CD4-positive, alpha-beta T cell treated with Interleukin-1 beta for 1 hour (primary cell): ENCODE data around the gene FN1.

Experiments
- DNase-seq, 2 donors: peaks; one replicate each; pipeline ENCODE4 v3.0.0-alpha.2; 2020 to 2022

The FN1 gene

DNA sequence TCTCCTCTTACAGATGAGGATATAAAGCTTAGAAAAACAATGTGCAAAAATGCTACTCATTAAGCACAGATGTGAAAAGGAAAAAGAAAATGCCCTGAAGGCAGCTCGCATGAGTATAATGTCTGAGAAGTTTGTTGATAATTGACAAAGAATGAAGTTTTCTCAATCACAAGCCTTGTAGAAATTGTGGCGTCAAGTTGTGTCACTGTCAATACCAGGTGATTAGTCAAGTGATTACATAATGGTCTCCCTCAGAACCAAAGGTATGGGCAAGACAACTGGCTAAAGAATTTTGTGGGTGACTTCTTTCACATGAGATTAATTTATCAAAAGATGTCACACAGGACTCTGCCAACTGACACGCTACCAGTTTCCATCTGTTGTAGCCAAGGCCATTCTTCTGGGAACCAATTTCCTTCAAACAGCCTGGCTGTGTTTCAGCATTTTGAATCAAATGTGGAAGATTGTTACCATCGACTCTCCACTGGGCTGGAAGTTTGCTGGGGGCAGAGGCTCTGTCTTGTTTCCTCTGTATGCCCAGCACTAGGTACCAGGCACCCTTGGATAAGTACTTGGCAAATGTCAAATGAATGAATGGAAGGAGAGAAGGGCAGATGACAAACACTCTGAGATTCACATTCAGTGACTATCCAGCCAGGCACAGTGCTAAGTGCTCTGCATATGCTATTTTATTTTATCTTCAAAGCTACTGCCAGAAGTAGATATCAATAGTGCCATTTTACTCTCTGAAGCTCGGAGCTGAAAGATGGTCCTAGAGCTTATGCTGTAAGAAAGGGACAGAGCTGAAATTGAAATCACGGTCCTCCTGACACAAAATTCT is 5.9 kb upstream of the FN1 start:
- DNase-seq: no peak

DNA sequence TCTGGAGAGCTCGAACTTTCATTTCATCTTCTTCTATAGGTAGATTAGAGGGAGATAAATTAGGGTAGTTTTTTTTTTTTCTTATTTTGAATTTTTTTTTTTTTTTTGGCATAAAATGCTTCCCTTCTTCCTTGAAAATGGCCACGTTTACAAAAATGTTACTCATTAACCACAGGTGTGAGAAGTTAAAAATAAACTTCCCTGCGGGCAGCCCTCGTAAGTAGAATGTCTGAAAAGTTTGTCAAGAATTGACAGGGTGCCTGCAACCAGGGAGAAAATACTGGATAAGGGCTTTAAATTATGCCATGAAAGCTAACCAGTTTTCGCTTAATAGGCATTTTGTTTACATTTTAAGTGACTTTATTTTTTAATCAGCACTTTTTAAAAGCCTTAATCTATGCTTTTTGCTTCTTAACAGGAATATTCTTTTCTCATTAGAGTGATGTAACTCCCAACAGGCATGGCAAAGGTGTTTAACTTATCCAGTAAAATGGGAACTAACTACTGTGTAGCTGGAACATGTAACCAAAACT is 4.2 kb upstream of the FN1 start:
- no peak for DNase-seq

DNA sequence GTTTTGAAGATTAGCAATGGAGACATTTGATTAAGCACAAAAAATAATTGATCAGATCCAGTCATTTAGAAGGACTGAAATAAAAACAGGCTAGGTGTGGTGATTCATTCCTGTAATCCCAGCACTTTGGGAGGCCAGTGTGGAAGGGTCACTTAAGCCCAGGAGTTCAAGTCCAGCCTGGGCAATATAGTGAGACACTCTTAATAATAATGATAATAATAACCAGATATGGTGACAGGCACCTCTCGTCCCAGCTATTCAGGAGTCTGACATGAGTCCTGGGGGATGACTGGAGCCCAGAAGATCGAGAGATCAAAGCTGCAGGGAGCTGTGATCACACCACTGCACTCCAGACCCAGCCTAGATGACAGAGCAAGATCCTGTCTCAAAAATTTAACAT is 3.5 kb upstream of the FN1 start:
- DNase-seq: no peak

DNA sequence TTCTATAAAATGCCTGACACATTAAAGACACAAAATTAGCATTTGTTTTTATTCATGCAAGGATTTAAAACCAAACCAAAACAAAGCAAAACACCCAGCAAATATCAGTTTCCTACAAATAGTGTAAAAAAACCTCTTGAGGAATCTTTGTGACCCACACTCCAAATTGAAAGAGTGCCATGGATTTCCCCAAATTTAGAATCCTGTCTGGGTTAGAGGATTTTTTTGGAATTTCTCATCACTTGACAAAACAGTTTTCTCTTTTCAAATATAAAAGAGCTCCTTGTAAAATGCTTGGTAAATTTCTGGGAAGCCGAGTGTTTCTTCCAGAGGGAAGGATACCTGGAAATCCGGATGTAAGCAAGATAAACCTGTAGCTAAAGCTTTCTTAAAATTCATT is 1.7 kb upstream of the FN1 start:
- DNase-seq: no peak

DNA sequence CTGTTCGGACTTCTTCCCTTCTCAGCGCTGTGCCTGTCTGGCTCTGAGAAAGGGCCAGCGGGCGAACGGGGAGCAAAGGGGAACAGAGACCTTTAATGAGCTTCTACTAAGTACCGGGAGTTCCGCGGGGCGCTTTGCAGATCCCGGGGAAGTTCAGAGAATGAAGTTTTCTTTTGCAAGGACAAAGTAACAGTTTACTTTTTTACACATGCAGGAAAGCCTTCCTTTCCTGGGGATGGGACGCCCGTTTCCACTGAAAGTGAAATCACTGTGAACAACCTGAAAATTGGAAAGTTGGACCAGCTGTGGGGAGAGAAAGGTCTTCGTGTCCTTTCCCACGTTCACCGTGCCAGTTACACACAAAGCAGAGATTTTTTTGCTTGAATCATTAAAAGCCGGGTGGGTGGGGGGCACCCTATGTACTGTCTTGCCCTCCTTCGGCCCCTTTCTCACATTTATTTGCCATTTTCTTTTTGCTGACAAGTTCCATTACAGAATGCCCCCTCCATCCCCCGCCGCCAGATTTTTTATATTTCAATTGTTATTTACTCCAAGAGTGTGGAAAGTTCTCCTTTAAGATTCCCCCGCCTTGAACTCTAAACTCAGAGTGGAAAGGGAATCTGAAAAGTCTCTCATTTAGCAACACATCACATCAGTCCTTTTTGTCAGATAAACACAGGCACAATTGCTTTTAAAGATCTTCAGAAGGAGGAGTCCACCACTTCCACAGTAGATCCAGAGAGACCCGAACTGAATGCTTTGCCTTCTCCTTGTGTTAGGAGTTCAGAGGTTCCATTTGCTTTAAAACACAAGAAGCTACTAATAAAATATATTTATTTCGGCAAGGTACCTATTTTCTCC is 1.1 kb upstream of the FN1 start:
- DNase-seq: peak; percentile 1 to 2

DNA sequence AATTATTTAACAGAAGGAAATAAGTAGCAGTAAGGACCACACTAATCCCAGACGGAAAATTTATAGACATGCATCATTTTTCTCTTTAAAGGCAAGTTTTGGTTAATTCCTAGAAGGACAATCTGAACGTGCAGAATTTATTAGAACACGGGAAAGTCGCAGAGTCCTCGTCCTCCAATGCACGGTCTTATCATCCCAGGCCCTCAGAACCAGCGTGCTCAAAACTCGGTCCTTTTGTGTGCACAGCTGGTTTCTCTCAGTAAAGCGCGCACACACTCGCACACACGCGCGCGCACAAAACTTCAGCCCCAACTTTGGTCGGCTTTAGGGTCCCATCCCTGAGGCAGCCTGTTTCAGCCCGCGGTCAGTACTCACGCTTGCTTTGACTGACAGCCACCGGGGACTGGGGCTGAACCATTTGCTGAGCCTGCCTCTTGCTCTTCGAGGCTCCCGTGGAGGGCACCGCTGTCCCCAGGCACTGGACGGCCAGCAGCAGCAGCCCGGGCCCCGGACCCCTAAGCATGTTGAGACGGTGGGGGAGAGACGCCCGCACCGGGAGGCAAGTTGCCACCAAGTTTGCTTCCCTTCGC is 493 bp downstream of the FN1 start:
- DNase-seq: no peak

DNA sequence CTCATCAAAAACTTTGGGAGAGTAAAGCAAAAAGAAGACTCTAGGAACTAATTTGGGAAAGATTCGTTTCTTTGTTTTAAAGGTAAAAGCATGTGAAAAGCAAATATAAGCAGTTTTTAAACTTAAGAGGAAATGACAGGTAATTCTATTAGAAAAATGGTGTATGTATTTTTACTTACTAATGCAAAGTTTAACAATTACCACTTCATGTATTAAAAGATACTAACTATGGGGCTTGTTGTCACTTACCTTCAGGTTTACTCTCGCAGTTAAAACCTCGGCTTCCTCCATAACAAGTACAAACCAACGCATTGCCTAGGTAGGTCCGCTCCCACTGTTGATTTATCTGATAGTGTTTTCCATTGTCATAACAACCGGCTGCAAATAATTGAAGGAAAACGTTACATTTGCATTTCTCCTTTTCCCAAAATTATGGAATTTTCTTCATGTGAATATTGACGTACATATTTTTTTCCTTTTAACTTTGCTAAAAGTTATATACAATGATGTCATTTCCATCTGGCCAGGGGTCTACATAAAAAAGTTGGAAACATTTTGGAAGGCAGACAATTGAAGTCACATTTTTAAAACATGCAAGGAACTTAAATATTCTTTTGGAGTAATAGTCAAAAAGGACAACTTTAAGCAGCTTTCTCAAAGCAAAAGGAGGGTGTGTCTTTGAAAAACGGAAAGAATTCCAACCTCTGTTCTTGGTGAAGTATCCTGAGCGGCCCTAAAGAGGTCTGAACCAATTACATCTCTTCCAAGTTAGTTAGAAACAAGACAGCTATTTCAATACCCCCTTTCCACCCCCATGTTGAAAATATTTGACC is 1.2 kb downstream of the FN1 start:
- DNase-seq: no peak

DNA sequence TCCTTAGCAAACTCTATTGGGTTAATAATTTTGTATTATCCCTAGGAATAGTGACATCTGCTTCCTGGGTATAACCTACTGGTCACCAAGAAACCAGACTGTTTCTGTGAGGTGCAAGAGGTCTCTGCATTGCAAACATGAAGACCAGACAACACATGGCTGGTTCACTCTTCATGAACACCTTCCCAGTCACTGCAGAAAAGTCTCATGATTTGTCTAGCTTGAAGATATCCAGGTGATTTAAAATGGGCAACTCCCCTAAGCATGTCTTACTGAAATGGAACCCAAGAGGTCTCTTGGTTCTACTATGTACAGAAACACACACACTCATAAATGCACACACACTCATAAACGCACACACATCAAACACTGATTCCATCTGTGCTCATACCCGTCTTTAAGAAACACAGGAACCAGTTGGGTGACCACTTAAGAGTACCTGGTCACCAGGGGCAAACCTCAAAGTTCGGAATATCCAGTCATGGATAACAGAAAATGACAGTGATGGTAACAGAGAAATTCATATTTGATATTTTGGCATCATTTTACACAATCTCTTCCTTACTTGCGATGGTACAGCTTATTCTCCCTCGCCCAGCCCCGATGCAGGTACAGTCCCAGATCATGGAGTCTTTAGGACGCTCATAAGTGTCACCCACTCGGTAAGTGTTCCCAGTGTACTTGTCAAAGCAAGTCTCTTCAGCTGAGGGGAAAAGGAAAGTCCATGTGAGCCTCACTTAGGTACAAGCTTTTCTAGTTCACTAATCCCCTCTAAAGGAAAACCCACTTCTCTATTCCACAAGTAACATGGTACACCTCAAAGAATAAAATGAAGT is 2.9 kb downstream of the FN1 start:
- no peak for DNase-seq

DNA sequence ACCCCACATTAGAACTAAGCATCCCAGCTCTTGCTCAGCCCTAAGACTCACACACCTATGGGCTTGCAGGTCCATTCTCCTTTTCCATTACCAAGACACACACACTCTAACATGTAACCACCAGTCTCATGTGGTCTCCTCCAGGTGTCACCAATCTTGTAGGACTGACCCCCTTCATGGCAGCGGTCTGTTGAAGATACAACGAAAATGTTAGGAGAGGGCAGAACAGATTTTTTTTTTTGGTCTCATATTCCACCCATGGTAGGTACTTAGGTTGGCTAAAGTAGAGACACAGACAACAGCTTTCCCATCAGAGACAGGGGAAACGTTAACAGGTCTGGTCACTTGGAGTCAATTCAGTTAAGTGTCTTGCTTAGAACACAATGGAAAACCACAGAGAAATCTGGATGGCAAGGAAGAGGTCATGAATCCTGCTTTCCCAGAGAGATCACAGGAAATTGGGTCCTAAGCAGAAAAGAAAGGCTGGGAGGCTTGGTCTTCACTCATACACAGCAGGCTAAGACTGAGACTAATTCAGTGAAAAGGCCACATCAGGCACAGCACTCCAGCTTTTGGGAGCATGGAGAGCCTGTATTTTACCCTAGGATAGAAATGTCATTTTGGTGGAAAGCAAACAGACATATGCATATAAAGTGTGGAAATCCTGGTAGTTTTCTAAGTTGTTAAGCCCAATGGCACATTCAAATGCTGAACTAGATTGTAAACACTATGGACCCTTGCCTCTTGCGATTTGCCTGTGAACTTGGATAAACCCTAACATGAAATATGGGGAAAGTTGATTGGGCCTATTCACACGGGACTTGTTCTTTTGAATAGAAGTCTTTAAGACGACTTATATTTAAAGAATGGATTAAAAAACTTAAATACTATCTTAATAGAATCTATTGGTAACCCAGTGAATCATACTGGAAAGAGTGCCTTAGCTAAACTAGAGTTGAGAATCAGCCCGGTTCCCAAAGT is 3.8 kb downstream of the FN1 start:
- no peak for DNase-seq

DNA sequence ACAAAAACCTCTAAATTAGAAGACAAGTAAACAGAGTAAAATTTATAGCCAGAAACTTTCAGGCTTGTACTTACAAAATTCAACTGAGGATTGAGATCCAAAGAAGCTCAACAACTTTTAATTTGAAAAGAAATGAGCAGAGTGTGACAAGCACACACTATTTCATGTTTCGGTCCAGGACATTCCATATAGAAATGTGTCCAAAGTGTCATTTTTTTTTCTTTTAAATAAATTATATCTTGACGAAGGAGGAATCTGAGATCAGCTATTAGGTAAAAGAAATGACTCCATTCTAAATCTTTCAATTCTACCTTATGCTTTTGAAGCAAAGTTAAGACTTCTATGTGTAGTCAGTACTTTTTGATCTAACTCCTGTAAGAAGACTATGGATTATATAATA is 4.6 kb downstream of the FN1 start:
- DNase-seq: no peak

DNA sequence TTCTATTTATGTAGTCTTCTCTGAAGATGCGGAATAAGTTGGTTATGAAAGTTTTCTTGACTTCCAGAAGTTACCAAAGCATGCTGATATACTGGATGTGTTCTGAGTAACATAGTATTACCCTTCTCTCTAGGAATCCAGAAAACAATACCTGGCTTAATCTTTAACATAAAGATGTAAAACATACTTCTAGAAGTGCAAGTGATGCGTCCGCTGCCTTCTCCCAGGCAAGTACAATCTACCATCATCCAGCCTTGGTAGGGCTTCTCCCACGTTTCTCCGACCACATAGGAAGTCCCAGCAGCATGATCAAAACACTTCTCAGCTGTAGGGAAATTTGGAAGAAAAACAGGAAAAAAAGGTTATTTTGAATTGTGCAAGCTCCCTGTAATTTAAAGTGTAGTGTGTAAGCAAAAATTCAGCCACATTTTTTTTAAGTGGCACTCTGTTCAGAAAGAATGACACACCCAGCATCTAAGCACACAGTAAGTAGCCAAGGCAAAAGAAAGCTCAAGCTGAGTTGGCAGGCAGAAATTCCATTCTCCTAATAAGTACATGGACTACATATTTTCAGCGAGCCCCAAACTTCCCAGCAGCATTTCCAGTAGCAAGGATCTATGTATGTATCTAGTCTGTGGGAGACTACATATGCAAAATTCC is 5.2 kb downstream of the FN1 start:
- no peak for DNase-seq

DNA sequence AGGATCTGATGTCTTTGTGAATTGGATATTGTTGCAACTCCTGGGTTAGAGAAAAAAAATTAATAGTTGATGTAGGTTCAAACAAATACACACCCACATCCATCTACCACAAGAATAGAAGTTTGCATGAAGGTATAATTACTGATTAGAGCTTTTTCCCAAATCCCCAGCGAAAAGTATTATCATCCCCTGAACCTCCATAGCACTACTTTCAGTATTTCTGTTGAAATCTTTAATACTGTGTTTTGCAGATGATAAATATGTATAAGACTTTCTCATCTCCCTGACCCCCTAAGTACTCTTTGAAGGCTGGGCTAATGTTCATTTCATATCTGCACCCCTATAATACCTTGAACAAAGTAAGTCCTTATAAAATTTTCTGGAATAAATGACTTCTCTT is 6.4 kb downstream of the FN1 start:
- DNase-seq: no peak

DNA sequence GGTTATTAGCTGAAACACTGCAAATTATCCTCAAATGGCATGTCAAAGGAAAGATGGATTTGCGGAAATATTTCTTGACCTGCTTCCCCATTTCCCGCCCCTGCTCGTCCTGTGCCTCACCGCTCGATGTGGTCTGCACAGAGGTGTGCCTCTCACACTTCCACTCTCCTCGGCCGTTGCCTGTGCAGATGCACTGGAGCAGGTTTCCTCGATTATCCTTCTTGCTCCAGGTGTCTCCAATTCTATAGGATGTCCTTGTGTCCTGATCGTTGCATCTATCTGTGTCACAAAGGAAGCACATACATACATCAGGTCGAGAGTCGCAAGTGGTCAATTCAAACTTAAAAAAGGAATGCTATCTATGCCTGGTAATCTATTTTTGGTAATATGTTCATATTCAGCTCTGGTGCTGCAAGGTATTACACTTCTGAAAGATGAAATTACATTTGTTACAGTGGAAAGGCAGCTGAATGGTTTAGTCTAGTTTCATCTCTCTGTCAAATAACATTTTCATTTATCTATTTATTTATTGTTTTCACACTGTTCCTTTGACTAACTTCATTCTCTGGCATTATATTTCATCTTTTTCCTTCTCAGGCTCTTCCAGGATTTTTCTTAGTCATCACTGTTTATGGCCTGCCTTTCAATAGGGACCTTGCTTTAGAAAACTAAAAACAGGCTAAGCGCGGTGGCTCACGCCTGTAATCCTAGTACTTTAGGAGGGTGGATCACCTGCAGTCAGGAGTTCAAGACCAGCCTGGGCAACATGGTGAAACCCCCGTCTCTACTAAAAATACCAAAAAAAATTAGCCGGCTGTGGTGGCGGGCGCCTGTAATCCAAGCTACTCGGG is 7.6 kb downstream of the FN1 start:
- no peak for DNase-seq

DNA sequence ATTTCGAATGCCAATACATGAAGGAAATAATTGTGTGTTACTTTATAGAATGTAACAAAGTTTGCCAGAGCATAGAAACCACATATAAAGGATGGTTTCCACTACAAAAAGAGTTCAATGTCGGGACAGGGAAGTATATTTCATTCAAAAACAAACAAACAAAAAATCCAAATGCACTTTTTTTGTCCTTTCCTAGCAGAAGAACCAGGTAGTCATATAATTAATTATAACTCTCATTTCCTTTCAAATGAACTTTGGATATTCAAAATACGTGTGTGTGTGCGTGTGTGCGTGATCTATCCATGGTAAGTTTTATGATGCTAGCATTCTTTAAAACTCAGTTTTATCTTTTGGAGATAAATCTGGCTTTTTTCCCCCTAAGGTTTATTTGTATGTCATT is 8.3 kb downstream of the FN1 start:
- DNase-seq: no peak

DNA sequence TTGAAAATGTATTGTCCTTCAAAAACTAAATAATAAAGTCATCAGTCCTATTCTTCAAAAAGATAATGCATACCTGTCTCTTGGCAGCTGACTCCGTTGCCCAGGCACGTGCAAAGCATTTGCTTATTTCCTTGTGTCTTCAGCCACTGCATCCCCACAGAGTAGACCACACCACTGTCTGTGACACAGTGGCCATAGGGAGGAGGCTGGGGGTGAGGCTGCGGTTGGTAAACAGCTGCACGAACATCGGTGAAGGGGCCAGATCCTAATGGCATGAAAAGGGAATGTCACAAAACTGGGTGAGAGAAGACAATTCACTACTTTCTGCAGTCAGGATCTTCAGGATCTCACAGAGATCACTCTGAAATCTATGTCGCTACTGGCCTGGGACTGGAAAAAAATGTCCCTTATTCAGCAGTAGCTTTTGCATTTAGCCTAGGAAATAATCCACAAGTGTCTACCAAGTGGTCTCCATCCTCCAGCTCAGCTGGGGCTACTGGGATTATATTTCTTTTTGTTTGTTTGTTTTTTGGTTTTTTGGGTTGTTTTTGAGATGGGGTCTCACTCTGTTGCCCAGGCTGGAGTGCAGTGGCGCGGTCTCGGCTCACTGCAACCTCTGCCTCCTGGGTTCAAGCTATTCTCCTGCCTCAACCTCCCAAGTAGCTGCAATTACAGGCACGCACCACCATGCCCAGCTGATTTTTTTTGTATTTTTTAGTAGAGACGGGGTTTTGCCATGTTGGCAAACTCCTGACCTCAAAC is 10.7 kb downstream of the FN1 start:
- DNase-seq: no peak

DNA sequence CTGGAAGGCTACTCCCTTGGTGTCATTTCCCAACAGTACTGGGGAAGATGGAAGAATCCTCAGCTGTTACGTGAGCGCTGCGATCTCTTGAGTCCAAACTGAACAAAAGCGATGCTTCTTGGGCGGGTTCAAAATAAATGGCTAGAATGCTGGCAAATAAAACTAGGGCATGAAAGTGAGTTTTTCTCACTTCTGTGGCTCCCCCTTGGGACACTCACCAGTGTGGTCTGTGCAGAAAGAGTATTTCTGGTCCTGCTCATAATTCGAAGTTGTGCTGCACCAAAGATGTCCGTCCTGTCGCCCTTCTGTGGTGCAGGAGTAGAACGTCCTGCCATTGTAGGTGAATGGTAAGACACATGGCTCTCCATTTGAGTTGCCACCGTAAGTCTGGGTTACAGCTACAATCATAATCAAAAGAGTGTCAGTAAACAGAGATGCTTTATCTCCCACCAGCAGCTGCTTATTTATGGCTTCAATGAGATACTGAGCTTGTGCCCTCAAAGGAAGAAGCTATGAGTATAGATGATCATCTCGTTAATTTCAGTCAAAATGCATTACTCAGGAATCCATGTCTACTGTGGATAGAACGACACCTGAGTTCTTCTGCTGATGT is 11.8 kb downstream of the FN1 start:
- no peak for DNase-seq

DNA sequence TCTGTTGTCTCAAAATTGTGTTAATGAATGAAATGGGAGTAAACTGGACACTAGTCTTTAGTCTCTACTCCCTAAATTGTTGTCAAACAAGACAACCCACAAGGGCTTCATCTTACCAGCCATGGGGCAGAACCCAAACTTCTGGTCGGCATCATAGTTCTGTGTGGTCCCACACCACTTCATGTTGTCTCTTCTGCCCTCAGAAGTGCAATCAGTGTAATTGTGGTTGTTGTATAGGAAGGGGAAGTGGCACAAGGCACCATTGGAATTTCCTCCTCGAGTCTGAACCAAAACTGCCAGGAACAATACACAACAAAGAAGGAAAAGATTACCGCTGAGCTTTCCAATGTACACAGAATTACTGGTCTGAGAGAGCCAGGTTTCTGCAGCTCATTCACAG is 12.6 kb downstream of the FN1 start:
- no peak for DNase-seq

DNA sequence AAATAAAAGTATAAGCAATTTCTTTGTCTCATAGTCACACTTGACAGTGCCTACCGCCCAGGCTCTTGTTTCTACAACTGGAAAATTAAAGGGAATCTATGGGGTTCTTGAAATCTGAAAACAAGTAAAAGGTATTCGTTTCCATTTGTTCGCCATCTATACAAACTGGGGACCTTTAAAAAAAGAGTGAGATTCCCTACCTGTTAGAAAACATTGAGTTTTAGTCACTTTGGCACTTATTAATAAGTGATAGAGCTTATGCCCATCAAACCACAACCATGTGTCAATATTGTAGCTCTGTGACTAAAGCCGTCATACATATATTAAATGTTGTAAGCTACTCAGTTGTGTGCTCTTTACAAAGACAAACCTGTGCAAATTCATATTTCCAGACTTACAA is 13.2 kb downstream of the FN1 start:
- no peak for DNase-seq
